Measurements from ENCODE around the gene CHST15. TPM values are rescaled to one million over a fixed set of nuclear protein-coding genes. Genes with fewer than 3 reads are reported as not detected.

Gene CHST15
- total RNA-seq, 2 donors from 2014 or later = 7.5 to 14.9 TPM

DNA sequence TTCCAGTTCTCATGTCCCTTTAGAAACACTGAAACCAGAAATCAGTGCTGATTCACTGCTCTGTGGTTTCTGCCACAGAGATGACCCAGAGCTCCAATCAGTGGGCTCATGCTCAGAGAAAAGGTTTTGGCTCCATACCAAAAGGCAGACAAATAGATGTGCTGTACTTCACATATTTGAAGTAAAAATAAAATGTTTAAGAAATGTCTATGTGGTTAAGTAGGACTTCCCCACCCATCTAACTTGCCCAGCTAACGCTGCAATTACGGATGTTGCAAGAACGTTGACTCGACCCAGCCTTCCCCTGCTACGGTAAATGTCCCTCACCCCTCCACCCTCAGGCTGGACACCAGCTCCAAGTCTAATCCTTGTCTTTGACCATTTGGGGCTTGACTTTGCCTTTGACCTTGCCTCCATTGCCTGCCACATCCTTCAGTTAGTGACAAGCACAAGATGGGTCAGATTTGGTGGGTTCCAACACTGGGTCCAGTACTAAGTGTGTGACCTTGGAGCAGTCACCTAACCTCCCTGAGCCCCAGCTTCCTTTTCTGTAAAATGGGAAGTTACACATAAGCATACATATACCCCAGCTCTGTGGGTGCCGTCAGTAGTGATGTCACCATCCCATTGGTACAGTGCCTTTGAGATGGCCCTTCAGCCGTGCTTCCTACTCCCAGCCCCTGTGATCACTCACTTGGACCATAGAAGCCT is 95.8 kb downstream of the CHST15 start:
- Histone ChIP-seq H3K4me3 (ENCODE audit: low read length) (no peak overlapping the region), H3K9ac (ENCODE audit: extremely low read depth, low read length, poor library complexity, severe bottlenecking) (no peak overlapping the region), H3K36me3 (ENCODE audit: control insufficient read depth, insufficient read depth, low read length) (no peaks in the 10 kb centered on the region), H3K27ac (ENCODE audit: low read depth, low read length) (no peak overlapping the region), H3K27me3 (ENCODE audit: control insufficient read depth, insufficient read depth, low read length, poor library complexity, severe bottlenecking) (peaks cover 22% of the 10 kb centered on the region), H3K9me3 (ENCODE audit: control insufficient read depth, low read length) (no peaks in the 10 kb centered on the region), H3K4me1 (ENCODE audit: control insufficient read depth, insufficient read depth, low read length) (no peaks in the 10 kb centered on the region)
- H3K4me1 Mint-ChIP-seq = no peaks in the 10 kb centered on the region
- no peak overlapping the region for H3K27ac Mint-ChIP-seq
- H3K27me3 Mint-ChIP-seq (ENCODE audit: insufficient read depth) = peaks cover 26% of the 10 kb centered on the region
- H3K9me3 Mint-ChIP-seq = no peaks in the 10 kb centered on the region
- WGBS, 2 experiments (ENCODE audit: insufficient coverage in 1 of 2, insufficient read length in 1 of 2) = 86 to 92% methylated on average over 6 to 7 of the region's 7 CpGs
- no peaks in the 10 kb centered on the region for H3K36me3 Mint-ChIP-seq (ENCODE audit: low read depth)
- no peak for DNase-seq
- H3K4me3 Mint-ChIP-seq = no peak overlapping the region
- TF ChIP-seq CTCF (conservative IDR thresholded peaks at IDR 0.05) = no peak

DNA sequence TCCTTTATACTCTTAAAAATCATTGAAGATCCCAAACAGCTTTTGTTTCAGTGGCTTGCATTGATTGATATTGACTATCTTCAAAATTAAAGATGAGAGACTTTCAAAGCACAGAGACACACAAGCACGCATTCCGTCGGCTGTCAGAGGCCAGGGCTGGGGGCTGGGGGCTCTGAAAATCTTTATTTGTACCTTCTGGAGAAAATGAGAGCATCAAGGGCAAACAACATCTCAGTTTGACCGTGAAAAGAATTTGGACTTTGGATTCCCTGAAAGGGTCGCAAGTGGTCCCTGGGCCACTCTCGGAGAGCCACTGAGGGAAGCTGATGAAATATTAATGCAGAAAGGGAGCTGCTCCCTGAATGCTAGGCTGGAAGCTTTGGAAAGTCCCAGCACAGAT is 96.4 kb downstream of the CHST15 start:
- no peak overlapping the region for H3K4me3 Mint-ChIP-seq
- Histone ChIP-seq H3K27me3 (ENCODE audit: control insufficient read depth, insufficient read depth, low read length, poor library complexity, severe bottlenecking) (peaks cover 27% of the 10 kb centered on the region), H3K4me3 (ENCODE audit: low read length) (no peak overlapping the region), H3K9ac (ENCODE audit: extremely low read depth, low read length, poor library complexity, severe bottlenecking) (no peak overlapping the region), H3K4me1 (ENCODE audit: control insufficient read depth, insufficient read depth, low read length) (no peaks in the 10 kb centered on the region), H3K27ac (ENCODE audit: low read depth, low read length) (no peak overlapping the region), H3K9me3 (ENCODE audit: control insufficient read depth, low read length) (no peaks in the 10 kb centered on the region), H3K36me3 (ENCODE audit: control insufficient read depth, insufficient read depth, low read length) (no peaks in the 10 kb centered on the region)
- no peak overlapping the region for H3K27ac Mint-ChIP-seq
- H3K36me3 Mint-ChIP-seq (ENCODE audit: low read depth) = no peaks in the 10 kb centered on the region
- DNase-seq = no peak
- no peaks in the 10 kb centered on the region for H3K9me3 Mint-ChIP-seq
- 89 to 95% methylated on average over 6 of the region's 6 CpGs for WGBS, 2 experiments (ENCODE audit: insufficient coverage in 1 of 2, insufficient read length in 1 of 2)
- H3K27me3 Mint-ChIP-seq (ENCODE audit: insufficient read depth) = peaks cover 32% of the 10 kb centered on the region
- TF ChIP-seq CTCF (conservative IDR thresholded peaks at IDR 0.05) = no peak
- H3K4me1 Mint-ChIP-seq = no peaks in the 10 kb centered on the region

GRCh38 chr10:123996302-123996701 is 97.1 kb downstream of the CHST15 start:
- Histone ChIP-seq H3K4me1 (ENCODE audit: control insufficient read depth, insufficient read depth, low read length) (no peaks in the 10 kb centered on the region), H3K4me3 (ENCODE audit: low read length) (no peak overlapping the region), H3K36me3 (ENCODE audit: control insufficient read depth, insufficient read depth, low read length) (no peaks in the 10 kb centered on the region), H3K9me3 (ENCODE audit: control insufficient read depth, low read length) (no peaks in the 10 kb centered on the region), H3K27me3 (ENCODE audit: control insufficient read depth, insufficient read depth, low read length, poor library complexity, severe bottlenecking) (peaks cover 33% of the 10 kb centered on the region), H3K9ac (ENCODE audit: extremely low read depth, low read length, poor library complexity, severe bottlenecking) (no peak overlapping the region), H3K27ac (ENCODE audit: low read depth, low read length) (no peak overlapping the region)
- WGBS, 2 experiments (ENCODE audit: insufficient coverage in 1 of 2, insufficient read length in 1 of 2) = 83 to 86% methylated on average over 5 to 7 of the region's 7 CpGs
- TF ChIP-seq CTCF (conservative IDR thresholded peaks at IDR 0.05) = no peak
- no peaks in the 10 kb centered on the region for H3K4me1 Mint-ChIP-seq
- H3K9me3 Mint-ChIP-seq = no peaks in the 10 kb centered on the region
- H3K27ac Mint-ChIP-seq = peak overlapping the region; percentile 48
- peaks cover 36% of the 10 kb centered on the region for H3K27me3 Mint-ChIP-seq (ENCODE audit: insufficient read depth)
- no peak overlapping the region for H3K4me3 Mint-ChIP-seq
- no peak for DNase-seq
- H3K36me3 Mint-ChIP-seq (ENCODE audit: low read depth) = no peaks in the 10 kb centered on the region
